Measurements from ENCODE around the gene ANXA11.
"Not testable (repeated sequence)": the region's sequence is repeated elsewhere in the genome, so short reads cannot be mapped to it uniquely, and the experiment has no call there.

Gene ANXA11

GRCh38 chr10:80144696-80145131 lies 60.6 kb downstream of the ANXA11 start:
- DNase-seq, result peak; percentile 25

GRCh38 chr10:80144067-80144695 lies 61.2 kb downstream of the ANXA11 start:
- peak; percentile 10 for DNase-seq

- DNase-seq, result no peak
These were observed 63.5 kb downstream of the ANXA11 start for GRCh38 chr10:80141696-80142460.

GRCh38 chr10:80140251-80140650 lies 65.1 kb downstream of the ANXA11 start:
- DNase-seq, result no peak

GRCh38 chr10:80139265-80139664 lies 66.1 kb downstream of the ANXA11 start:
- no peak for DNase-seq

GRCh38 chr10:80137920-80138319 lies 67.4 kb downstream of the ANXA11 start:
- no peak for DNase-seq

- no peak for DNase-seq
These were observed 68.1 kb downstream of the ANXA11 start for GRCh38 chr10:80137031-80137862.

- DNase-seq, result no peak
These were observed 69.2 kb downstream of the ANXA11 start for GRCh38 chr10:80136134-80136571.

- not testable (repeated sequence) for DNase-seq
These were observed 71.7 kb downstream of the ANXA11 start for GRCh38 chr10:80133687-80134086.

GRCh38 chr10:80133206-80133605 lies 72.1 kb downstream of the ANXA11 start:
- DNase-seq, result no peak

GRCh38 chr10:80132299-80133139 lies 72.8 kb downstream of the ANXA11 start, which contains the start of gene PLAC9:
Gene PLAC9, plus strand, starts transcription at chr10:80132730. Its CDS starts 33 bp downstream, at chr10:80132763.
- no peak for DNase-seq

- DNase-seq, result no peak
These were observed 73.8 kb downstream of the ANXA11 start for GRCh38 chr10:80131499-80131901.

- no peak for DNase-seq
These were observed 78.5 kb downstream of the ANXA11 start for GRCh38 chr10:80126876-80127275.

GRCh38 chr10:80122746-80123145 lies 82.6 kb downstream of the ANXA11 start:
- DNase-seq, result no peak

GRCh38 chr10:80122110-80122710 lies 83.1 kb downstream of the ANXA11 start:
- no peak for DNase-seq

GRCh38 chr10:80118669-80119068 lies 86.7 kb downstream of the ANXA11 start:
- DNase-seq, result no peak

- no peak for DNase-seq
These were observed 94.4 kb downstream of the ANXA11 start for GRCh38 chr10:80110986-80111385.

GRCh38 chr10:80108576-80109239 lies 96.6 kb downstream of the ANXA11 start:
- DNase-seq, result no peak

- DNase-seq, result no peak
These were observed 101.0 kb downstream of the ANXA11 start for GRCh38 chr10:80104066-80104926.
